Neural cell (in vitro differentiated cells): ENCODE data around the gene SUSD6.

Source experiments
- EP300 ChIP-seq: fragments of 450-650 bp; conservative IDR thresholded peaks from 2 replicates; pipeline ENCODE4 v1.6.1; 2014; ENCODE audit warnings: antibody characterized with exemption, mild to moderate bottlenecking, moderate library complexity; ENCODE audit not compliant: poor library complexity, severe bottlenecking
- EZH2 ChIP-seq: fragments of 200-600, 300-800 bp; shearing (Covaris generic), sonication (generic); IDR thresholded peaks from 2 replicates; pipeline ENCODE4 v1.6.1; 2014; ENCODE audit warnings: antibody characterized with exemption, low read length, borderline replicate concordance, mild to moderate bottlenecking; ENCODE audit not compliant: insufficient read depth, poor library complexity, severe bottlenecking
- POLR2AphosphoS5 ChIP-seq: IDR thresholded peaks from 2 replicates; pipeline ENCODE4 v1.6.1; 2012
- RAD21 ChIP-seq: fragments of 450-650 bp; conservative IDR thresholded peaks from 2 replicates; pipeline ENCODE4 v1.6.1; 2014; ENCODE audit warnings: antibody characterized with exemption, mild to moderate bottlenecking, moderate library complexity
- SMC3 ChIP-seq: fragments of 450-650 bp; conservative IDR thresholded peaks from 2 replicates; pipeline ENCODE4 v1.6.1; 2014; ENCODE audit warnings: antibody characterized with exemption, mild to moderate bottlenecking, moderate library complexity; ENCODE audit not compliant: poor library complexity
- TF ChIP-seq, protein P1 (sequence below): fragments of 450-650 bp; IDR thresholded peaks from 2 replicates; pipeline ENCODE4 v1.5.1; 2014; ENCODE audit warnings: antibody characterized with exemption, mild to moderate bottlenecking, moderate library complexity; ENCODE audit not compliant: poor library complexity, severe bottlenecking
- TF ChIP-seq, protein P2 (sequence below): IDR thresholded peaks from 2 replicates; pipeline ENCODE4 v1.6.1; 2012; ENCODE audit warnings: borderline replicate concordance

DNA sequence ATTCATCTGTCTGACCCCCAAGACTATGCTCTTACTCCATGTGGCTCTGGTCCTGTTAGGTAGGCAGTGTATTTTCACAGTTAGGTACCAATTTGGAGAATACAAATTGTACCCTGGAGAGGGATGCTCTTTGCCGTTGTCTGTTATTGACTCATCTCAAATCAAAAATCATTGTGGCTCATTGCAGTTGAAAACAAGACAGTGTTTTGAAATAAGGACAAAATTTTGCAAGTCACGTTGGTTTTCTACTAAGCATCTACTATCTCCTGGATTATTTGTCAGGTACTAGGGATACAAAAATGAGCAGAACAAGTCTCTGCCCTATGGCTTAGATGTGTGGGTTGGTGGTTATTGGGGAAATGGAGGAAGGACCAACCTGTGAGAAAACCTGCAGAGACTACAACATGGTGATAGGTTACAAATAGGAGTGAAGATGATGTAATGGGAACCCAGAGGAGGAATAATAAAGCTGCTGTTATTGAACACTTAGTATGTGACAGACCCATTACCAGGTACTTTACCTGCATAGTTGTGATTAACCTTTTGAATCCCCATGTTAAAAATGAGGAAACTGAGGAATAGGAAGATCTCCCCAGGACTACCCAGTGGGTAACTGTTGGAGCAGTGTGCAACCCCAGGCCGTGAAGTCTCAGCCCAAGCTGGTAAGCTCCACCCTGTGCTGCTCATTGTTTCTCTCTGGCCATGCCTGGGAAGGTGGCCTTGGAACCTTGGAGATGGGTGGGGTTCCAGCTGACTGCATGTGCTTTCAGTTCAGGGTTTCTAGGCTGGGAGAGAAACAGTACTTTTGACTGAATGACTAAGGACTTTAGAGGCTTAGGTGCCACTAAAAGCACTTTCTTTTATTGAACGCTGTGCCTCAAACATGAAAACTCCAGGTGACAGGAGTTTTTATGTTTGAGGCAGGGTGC is 82.7 kb downstream of the SUSD6 start:
- TF ChIP-seq, protein P1, sequence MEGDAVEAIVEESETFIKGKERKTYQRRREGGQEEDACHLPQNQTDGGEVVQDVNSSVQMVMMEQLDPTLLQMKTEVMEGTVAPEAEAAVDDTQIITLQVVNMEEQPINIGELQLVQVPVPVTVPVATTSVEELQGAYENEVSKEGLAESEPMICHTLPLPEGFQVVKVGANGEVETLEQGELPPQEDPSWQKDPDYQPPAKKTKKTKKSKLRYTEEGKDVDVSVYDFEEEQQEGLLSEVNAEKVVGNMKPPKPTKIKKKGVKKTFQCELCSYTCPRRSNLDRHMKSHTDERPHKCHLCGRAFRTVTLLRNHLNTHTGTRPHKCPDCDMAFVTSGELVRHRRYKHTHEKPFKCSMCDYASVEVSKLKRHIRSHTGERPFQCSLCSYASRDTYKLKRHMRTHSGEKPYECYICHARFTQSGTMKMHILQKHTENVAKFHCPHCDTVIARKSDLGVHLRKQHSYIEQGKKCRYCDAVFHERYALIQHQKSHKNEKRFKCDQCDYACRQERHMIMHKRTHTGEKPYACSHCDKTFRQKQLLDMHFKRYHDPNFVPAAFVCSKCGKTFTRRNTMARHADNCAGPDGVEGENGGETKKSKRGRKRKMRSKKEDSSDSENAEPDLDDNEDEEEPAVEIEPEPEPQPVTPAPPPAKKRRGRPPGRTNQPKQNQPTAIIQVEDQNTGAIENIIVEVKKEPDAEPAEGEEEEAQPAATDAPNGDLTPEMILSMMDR: no peak
- TF ChIP-seq EZH2 (no peak), SMC3 (no peak), EP300 (no peak), POLR2AphosphoS5 (no peak), RAD21 (no peak)
- TF ChIP-seq, protein P2, sequence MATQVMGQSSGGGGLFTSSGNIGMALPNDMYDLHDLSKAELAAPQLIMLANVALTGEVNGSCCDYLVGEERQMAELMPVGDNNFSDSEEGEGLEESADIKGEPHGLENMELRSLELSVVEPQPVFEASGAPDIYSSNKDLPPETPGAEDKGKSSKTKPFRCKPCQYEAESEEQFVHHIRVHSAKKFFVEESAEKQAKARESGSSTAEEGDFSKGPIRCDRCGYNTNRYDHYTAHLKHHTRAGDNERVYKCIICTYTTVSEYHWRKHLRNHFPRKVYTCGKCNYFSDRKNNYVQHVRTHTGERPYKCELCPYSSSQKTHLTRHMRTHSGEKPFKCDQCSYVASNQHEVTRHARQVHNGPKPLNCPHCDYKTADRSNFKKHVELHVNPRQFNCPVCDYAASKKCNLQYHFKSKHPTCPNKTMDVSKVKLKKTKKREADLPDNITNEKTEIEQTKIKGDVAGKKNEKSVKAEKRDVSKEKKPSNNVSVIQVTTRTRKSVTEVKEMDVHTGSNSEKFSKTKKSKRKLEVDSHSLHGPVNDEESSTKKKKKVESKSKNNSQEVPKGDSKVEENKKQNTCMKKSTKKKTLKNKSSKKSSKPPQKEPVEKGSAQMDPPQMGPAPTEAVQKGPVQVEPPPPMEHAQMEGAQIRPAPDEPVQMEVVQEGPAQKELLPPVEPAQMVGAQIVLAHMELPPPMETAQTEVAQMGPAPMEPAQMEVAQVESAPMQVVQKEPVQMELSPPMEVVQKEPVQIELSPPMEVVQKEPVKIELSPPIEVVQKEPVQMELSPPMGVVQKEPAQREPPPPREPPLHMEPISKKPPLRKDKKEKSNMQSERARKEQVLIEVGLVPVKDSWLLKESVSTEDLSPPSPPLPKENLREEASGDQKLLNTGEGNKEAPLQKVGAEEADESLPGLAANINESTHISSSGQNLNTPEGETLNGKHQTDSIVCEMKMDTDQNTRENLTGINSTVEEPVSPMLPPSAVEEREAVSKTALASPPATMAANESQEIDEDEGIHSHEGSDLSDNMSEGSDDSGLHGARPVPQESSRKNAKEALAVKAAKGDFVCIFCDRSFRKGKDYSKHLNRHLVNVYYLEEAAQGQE: no peak
